ENCODE data around the gene ADCK1.

GRCh38 chr14:77918448-77918847 lies 118.5 kb downstream of the ADCK1 start:
- no peak for TF ChIP-seq EZH2 (IDR thresholded peaks at IDR 0.05; ENCODE audit: insufficient read depth, poor library complexity, severe bottlenecking)
- no peak for TF ChIP-seq EZH2phosphoT487 (IDR thresholded peaks at IDR 0.05; ENCODE audit: insufficient read depth, low read depth)

All from GM23248 (cell line).